ENCODE data around the gene ZNF662. TPM values are rescaled to one million over a fixed set of nuclear protein-coding genes. Genes with fewer than 3 reads are reported as not detected.

Gene ZNF662
- total and polyA plus RNA-seq, 2 of the 8 experiments (the other 6 are each of a cell fraction or from before 2014, with no cell fraction given): 0.03 TPM; not detected in 1

DNA sequence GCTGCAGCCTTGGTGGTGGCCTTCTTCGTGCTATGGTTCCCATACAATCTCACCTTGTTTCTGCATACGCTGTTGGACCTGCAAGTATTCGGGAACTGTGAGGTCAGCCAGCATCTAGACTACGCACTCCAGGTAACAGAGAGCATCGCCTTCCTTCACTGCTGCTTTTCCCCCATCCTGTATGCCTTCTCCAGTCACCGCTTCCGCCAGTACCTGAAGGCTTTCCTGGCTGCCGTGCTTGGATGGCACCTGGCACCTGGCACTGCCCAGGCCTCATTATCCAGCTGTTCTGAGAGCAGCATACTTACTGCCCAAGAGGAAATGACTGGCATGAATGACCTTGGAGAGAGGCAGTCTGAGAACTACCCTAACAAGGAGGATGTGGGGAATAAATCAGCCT lies 40.7 kb upstream of the ZNF662 start:
- H3K4me1 ChIP-seq (replicated peaks in 1 of 4; ENCODE audit: control insufficient read depth in 3 of 4, insufficient read depth in 4 of 4, low read length in 3 of 4): no peaks in the 10 kb centered on the region
- no peaks in the 10 kb centered on the region; a peak in 1 of 7 replicates for H3K27me3 ChIP-seq (replicated peaks in 1 of 4; ENCODE audit: control insufficient read depth in 3 of 4, extremely low read depth in 1 of 4, insufficient read depth in 3 of 4, low read length in 3 of 4)
- H4K91ac ChIP-seq (replicated peaks; ENCODE audit: insufficient read length, low read length): no peak overlapping the region
- H2AFZ ChIP-seq (ENCODE audit: low read length): no peak overlapping the region
- no peak overlapping the region for H3K4me3 ChIP-seq (ENCODE audit: extremely low read depth in 1 of 4, insufficient read depth in 2 of 4, low read depth in 3 of 4, low read length in 4 of 4)
- H3K23me2 ChIP-seq (ENCODE audit: low read depth, low read length): no peaks in the 10 kb centered on the region; the same call in 1 of the 2 replicates
- H3K9ac ChIP-seq (replicated peaks in 1 of 4; ENCODE audit: extremely low read depth in 1 of 4, low read depth in 3 of 4, low read length in 3 of 4): no peak overlapping the region
- H3K14ac ChIP-seq (ENCODE audit: insufficient read length): no peak overlapping the region
- no peak for DNase-seq (ENCODE audit: low read depth in 1 of 2, low spot score in 2 of 2)
- no peak overlapping the region for H2BK15ac ChIP-seq (ENCODE audit: low read length)
- H2BK120ac ChIP-seq (replicated peaks; ENCODE audit: low read depth, low read length): no peak overlapping the region
- H3K23ac ChIP-seq (ENCODE audit: insufficient read length): no peak overlapping the region
- no peak overlapping the region for H3K18ac ChIP-seq (ENCODE audit: extremely low read depth, low read length)
- H4K20me1 ChIP-seq (replicated peaks in 1 of 2; ENCODE audit: control insufficient read depth in 1 of 2, insufficient read depth in 2 of 2, low read length in 2 of 2): no peaks in the 10 kb centered on the region
- POLR2A ChIA-PET (ENCODE audit: partially characterized antibody): no interaction called here
- H2BK5ac ChIP-seq (ENCODE audit: low read depth, low read length): no peak overlapping the region
- no peak overlapping the region for H4K8ac ChIP-seq (ENCODE audit: extremely low read depth, insufficient read depth, low read length)
- 95% methylated on average over 8 of the region's 8 CpGs; no CpG with 5 or more reads in 1 of the 2 experiments for WGBS, 2 experiments (ENCODE audit: extremely low coverage in 1 of 2, insufficient coverage in 1 of 2, insufficient read length in 1 of 2, insufficient replicate concordance in 2 of 2, low coverage in 1 of 2, low lambda C conversion rate in 2 of 2, missing lambda C conversion rate in 1 of 2)
- H3K4ac ChIP-seq (replicated peaks; ENCODE audit: insufficient read length, low read depth, low read length): no peak overlapping the region
- H2BK12ac ChIP-seq (ENCODE audit: low read depth, low read length): no peak overlapping the region
- no peaks in the 10 kb centered on the region for H3K9me3 ChIP-seq (ENCODE audit: insufficient read depth in 2 of 2, low read depth in 1 of 2, low read length in 1 of 2)
- no peak for TF ChIP-seq KDM4A (IDR thresholded peaks at IDR 0.05; ENCODE audit: low read depth, low read length, severe bottlenecking)
- no peaks in the 10 kb centered on the region for H3K36me3 ChIP-seq (ENCODE audit: control insufficient read depth in 2 of 4, insufficient read depth in 4 of 4, low read length in 3 of 4)
- H3K27ac ChIP-seq (ENCODE audit: low read depth, low read length): no peak overlapping the region
- CTCF ChIA-PET (ENCODE audit: partially characterized antibody): no interaction called here
- no peaks in the 10 kb centered on the region for H3K79me1 ChIP-seq (ENCODE audit: low read depth, low read length)
- H3K79me2 ChIP-seq (ENCODE audit: control insufficient read depth in 1 of 2, insufficient read depth in 2 of 2, low read length in 2 of 2): no peaks in the 10 kb centered on the region
- no peak overlapping the region for H4K5ac ChIP-seq (ENCODE audit: insufficient read length, low read depth, low read length)
- H3K56ac ChIP-seq (replicated peaks; ENCODE audit: insufficient read length, low read depth, low read length): no peak overlapping the region
- no peak overlapping the region for H2AK5ac ChIP-seq (ENCODE audit: low read depth, low read length)
- no peak overlapping the region for H2BK20ac ChIP-seq (ENCODE audit: low read length)
- FAIRE-seq: no peak
- no peak overlapping the region for H3K4me2 ChIP-seq (ENCODE audit: insufficient read depth in 1 of 2, low read depth in 2 of 2, low read length in 2 of 2)
